ENCODE measurements around the gene RTRAF.

GRCh38 chr14:51939755-51940301 is 49.5 kb upstream of the RTRAF start:
- TF ChIP-seq, protein P1, sequence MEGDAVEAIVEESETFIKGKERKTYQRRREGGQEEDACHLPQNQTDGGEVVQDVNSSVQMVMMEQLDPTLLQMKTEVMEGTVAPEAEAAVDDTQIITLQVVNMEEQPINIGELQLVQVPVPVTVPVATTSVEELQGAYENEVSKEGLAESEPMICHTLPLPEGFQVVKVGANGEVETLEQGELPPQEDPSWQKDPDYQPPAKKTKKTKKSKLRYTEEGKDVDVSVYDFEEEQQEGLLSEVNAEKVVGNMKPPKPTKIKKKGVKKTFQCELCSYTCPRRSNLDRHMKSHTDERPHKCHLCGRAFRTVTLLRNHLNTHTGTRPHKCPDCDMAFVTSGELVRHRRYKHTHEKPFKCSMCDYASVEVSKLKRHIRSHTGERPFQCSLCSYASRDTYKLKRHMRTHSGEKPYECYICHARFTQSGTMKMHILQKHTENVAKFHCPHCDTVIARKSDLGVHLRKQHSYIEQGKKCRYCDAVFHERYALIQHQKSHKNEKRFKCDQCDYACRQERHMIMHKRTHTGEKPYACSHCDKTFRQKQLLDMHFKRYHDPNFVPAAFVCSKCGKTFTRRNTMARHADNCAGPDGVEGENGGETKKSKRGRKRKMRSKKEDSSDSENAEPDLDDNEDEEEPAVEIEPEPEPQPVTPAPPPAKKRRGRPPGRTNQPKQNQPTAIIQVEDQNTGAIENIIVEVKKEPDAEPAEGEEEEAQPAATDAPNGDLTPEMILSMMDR (conservative IDR thresholded peaks at IDR 0.05 in 1 of 2, IDR thresholded peaks at IDR 0.05 in 1 of 2; ENCODE audit: extremely low read depth in 1 of 2, insufficient read depth in 1 of 2, low read depth in 1 of 2, low read length in 2 of 2), result no peak
- no peak for TF ChIP-seq EZH2 (IDR thresholded peaks at IDR 0.05; ENCODE audit: borderline replicate concordance, low read length)
